ENCODE data around the gene RIMKLB.

Gene RIMKLB

DNA sequence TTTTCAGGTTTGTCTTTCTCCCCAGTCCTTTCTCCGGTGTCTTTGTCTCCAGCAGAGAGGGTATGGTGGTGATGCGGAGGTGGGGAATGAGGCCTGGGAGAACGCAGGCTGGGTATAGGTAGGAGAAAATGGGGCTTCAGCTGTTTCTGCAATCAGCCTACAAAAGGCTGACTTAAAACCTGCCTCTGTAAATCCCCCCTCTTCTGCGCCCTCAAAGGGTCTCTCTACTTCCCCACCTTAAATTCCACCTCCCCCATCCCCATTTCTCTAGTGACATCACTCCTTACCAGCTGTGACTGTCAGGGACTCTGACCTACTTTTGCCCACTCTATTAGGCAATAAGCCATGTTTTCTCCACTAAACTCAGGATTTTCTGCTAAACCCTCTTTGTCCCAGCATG is 8.1 kb upstream of the RIMKLB start:
- TF ChIP-seq, protein P1, sequence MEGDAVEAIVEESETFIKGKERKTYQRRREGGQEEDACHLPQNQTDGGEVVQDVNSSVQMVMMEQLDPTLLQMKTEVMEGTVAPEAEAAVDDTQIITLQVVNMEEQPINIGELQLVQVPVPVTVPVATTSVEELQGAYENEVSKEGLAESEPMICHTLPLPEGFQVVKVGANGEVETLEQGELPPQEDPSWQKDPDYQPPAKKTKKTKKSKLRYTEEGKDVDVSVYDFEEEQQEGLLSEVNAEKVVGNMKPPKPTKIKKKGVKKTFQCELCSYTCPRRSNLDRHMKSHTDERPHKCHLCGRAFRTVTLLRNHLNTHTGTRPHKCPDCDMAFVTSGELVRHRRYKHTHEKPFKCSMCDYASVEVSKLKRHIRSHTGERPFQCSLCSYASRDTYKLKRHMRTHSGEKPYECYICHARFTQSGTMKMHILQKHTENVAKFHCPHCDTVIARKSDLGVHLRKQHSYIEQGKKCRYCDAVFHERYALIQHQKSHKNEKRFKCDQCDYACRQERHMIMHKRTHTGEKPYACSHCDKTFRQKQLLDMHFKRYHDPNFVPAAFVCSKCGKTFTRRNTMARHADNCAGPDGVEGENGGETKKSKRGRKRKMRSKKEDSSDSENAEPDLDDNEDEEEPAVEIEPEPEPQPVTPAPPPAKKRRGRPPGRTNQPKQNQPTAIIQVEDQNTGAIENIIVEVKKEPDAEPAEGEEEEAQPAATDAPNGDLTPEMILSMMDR (IDR thresholded peaks at IDR 0.05; ENCODE audit: low read depth, low read length, missing control alignments), result no peak
- DNase-seq (ENCODE audit: low read depth), result no peak
- no peak overlapping the region for H3K4me3 ChIP-seq (ENCODE audit: low read depth, low read length)

DNA sequence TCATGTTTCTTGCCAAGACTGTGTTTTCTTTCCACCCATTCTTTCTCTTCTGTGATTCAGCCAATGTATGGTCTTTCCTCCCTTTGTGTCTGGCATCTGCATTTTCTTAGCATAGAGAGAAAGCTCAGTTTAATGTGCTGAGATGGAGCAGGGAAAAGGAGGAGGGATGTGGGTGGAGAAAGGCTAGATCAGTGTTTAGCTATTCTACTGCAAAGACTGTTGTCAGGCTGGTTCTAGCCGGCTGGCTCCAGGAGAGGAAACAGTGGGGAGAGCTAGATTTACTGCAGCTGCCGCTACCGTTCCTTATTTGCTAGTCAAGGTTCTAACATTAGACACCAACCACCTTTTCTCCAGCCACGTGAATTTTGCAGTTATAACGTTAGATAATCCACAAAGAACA is 5.2 kb upstream of the RIMKLB start:
- H3K4me3 ChIP-seq (ENCODE audit: low read depth, low read length), result no peak overlapping the region
- no peak for DNase-seq (ENCODE audit: low read depth)
- TF ChIP-seq, protein P1 (IDR thresholded peaks at IDR 0.05; ENCODE audit: low read depth, low read length, missing control alignments), result no peak

DNA sequence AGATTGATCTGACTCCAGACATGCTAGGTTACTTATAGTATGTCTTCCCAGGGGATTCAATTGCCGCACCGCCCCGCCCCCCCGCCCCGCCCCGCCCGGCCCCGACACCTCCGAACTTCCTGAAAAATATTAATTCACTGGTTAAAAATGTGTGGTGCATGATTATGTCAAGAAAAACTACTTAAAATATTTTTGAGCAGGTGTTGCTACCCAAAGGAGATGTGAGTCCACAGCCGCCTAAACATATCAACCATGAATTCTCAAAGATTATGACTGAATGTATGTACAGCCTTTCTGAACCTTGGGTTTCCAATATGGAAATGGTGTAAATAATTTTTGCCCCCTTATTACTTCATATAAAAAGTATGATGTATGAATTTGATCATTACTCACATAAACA is 2.7 kb upstream of the RIMKLB start:
- TF ChIP-seq, protein P1 (IDR thresholded peaks at IDR 0.05; ENCODE audit: low read depth, low read length, missing control alignments), result no peak
- no peak for DNase-seq (ENCODE audit: low read depth)
- H3K4me3 ChIP-seq (ENCODE audit: low read depth, low read length), result no peak overlapping the region

DNA sequence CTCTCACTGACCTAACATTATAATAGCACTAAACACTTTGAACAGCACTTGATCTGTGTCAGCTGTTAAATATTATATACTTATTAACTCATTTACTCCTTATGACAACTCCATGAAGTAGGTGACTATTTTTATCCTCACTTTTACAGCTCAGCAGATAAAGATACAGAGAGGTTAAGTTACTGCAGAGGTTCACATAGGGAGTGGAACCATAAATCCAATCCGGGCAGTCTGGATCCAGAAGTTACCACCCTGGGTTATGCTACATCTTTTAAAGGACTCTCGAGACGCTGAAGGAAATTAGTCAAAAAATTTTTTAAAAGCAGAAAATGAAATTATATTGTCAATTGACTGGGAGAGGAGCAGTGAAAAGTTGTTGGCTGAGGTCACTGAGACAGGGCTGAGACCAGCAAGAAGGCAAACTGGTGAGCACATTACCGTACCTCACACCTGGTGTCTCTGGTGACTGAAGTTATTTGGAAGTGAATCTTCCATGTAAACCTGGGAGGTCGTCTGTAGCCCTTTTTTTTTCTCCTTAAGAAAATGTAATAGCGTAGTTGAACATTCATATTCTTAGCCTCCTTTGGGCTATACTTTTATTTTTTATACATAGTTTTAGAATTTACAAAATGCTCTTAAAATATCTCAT is 1.2 kb upstream of the RIMKLB start:
- TF ChIP-seq, protein P1 (IDR thresholded peaks at IDR 0.05; ENCODE audit: low read depth, low read length, missing control alignments), result no peak
- no peak for DNase-seq (ENCODE audit: low read depth)
- H3K4me3 ChIP-seq (ENCODE audit: low read depth, low read length), result no peak overlapping the region; the same call in 1 of the 2 replicates

DNA sequence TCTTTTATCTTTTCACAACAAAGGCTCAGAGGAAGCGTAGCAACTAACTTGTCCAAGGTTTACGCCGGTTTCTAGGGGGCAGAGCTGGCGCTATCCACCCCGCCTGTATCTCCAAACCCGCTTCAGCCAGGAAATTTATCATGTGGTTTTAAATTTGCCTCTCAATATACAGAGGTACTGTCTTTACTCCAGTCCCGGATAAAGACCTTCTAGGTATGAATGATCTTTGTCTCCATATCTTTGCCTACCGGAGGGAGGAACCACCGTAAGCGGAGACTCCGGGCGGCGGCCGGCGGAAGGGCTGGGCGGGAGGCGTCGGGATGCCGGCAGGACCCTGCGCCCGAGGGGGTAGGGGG is 693 bp upstream of the RIMKLB start:
- peak overlapping the region; percentile 62 for H3K4me3 ChIP-seq (ENCODE audit: low read depth, low read length)
- TF ChIP-seq, protein P1 (IDR thresholded peaks at IDR 0.05; ENCODE audit: low read depth, low read length, missing control alignments), result no peak
- no peak for DNase-seq (ENCODE audit: low read depth)

DNA sequence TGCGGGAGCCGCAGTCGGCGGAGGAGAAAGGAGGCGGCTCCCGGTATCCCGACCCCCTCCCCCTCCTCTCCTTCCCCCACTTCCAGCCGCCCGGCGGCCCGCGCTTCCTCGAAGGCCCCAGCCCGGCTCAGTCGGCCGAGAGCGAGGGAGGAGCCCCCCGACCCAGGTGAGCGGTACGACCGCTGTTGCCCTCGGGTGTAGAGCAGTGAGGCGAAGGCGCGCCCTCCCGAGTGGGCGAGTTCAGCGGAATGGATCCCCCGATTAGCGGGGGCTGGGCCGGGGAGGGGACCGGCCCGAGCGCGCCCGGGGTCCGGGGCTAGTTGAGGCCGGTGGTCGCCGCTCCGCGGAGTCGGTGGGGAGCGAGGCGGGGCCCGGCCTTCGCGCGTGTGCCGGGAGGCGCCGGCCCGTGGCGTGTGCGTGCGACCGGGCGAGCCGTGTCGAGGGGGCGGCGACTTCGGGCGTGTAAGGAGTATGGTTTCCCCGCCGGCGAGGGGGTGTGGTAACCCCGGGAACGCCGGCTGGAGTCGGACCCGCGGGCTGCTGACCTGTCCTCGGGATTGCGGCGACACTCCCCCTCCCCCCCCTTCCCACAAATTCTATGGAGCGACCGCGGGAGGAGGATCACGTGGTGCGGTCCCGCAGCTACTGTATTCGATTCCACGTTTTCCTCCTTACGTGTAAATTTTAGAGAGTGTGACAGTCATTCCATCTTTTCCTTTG is 501 bp downstream of the RIMKLB start:
- no peak for DNase-seq (ENCODE audit: low read depth)
- TF ChIP-seq, protein P1 (IDR thresholded peaks at IDR 0.05; ENCODE audit: low read depth, low read length, missing control alignments), result no peak
- peak overlapping the region; percentile 83 for H3K4me3 ChIP-seq (ENCODE audit: low read depth, low read length)

DNA sequence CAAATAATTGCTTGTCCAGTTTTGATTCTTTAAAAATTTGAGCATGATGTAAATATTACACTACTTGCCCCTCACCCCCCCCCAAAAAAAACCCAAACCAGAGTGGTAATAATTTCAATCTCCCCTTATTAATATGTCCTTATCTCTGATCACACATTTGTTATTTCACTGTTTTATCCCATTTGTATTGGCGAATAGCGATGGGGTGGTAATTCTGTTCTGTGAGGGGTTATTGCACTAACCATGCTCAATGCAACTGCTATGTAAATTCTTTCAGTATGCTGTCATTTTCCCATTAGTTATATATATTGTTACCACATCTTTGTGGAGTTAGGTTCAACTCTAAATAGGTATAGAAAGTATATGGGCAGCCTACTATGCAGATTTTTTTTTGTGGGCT is 1.1 kb downstream of the RIMKLB start:
- TF ChIP-seq, protein P1 (IDR thresholded peaks at IDR 0.05; ENCODE audit: low read depth, low read length, missing control alignments), result no peak
- DNase-seq (ENCODE audit: low read depth), result no peak
- peak overlapping the region; percentile 83 for H3K4me3 ChIP-seq (ENCODE audit: low read depth, low read length)

All from GM12864 (cell line).